ENCODE data around the gene ATP6V1F.

ATP6V1F gene

GRCh38 chr7:128884561-128885369 is 22.1 kb downstream of the ATP6V1F start:
- no peak overlapping the region for H3K4me3 ChIP-seq (ENCODE audit: low read depth, low read length)
- DNase-seq (ENCODE audit: low read depth): no peak
- no peak for TF ChIP-seq CTCF (IDR thresholded peaks at IDR 0.05; ENCODE audit: low read depth, low read length, missing control alignments)
- in situ Hi-C loops (cut with HindIII; ENCODE audit: low sequenced_read_pairs): no loop called here

- H3K4me3 ChIP-seq (ENCODE audit: low read depth, low read length): no peak overlapping the region
- DNase-seq (ENCODE audit: low read depth): no peak
- in situ Hi-C loops (cut with HindIII; ENCODE audit: low sequenced_read_pairs): no loop called here
- no peak for TF ChIP-seq CTCF (IDR thresholded peaks at IDR 0.05; ENCODE audit: low read depth, low read length, missing control alignments)
These were observed 22.9 kb downstream of the ATP6V1F start for GRCh38 chr7:128885370-128886187.

GRCh38 chr7:128886391-128887168 is 23.9 kb downstream of the ATP6V1F start:
- no peak overlapping the region for H3K4me3 ChIP-seq (ENCODE audit: low read depth, low read length)
- DNase-seq (ENCODE audit: low read depth): no peak
- in situ Hi-C loops (cut with HindIII; ENCODE audit: low sequenced_read_pairs): no loop called here
- TF ChIP-seq CTCF (IDR thresholded peaks at IDR 0.05; ENCODE audit: low read depth, low read length, missing control alignments): no peak

- in situ Hi-C loops (cut with HindIII; ENCODE audit: low sequenced_read_pairs): no loop called here
- TF ChIP-seq CTCF (IDR thresholded peaks at IDR 0.05; ENCODE audit: low read depth, low read length, missing control alignments): no peak
- H3K4me3 ChIP-seq (ENCODE audit: low read depth, low read length): no peak overlapping the region
- DNase-seq (ENCODE audit: low read depth): no peak
These were observed 24.7 kb downstream of the ATP6V1F start for GRCh38 chr7:128887169-128888038.

- no peak for TF ChIP-seq CTCF (IDR thresholded peaks at IDR 0.05; ENCODE audit: low read depth, low read length, missing control alignments)
- in situ Hi-C loops (cut with HindIII; ENCODE audit: low sequenced_read_pairs): no loop called here
- no peak for DNase-seq (ENCODE audit: low read depth)
- H3K4me3 ChIP-seq (ENCODE audit: low read depth, low read length): no peak overlapping the region
These were observed 25.5 kb downstream of the ATP6V1F start for GRCh38 chr7:128888039-128888755.
